Esophagus muscularis mucosa (tissue), 4 donors: ENCODE results near the gene INHBB. TPM values are rescaled to one million over a fixed set of nuclear protein-coding genes. Genes with fewer than 3 reads are reported as not detected.

ENCODE experiments used
- DNase-seq: peaks from one replicate; pipeline ENCODE4 v3.0.0-alpha.2; 2017; ENCODE audit errors: extremely low spot score
- H3K27ac ChIP-seq, 4 donors: fragments of 200-600 bp; sonication (generic); replicated peaks in 1 of 4; 1 replicate in 3 of 4; 2 replicates in 1 of 4; pipeline ENCODE4 v1.5.1; 2016 to 2019; ENCODE audit warnings: mild to moderate bottlenecking in 1 of 4
- H3K27me3 ChIP-seq, 4 donors: fragments of 200-600 bp; sonication (generic); one replicate each; pipeline versions ENCODE4 v1.5.1 to v1.6.0; 2016 to 2019
- H3K36me3 ChIP-seq, 4 donors: fragments of 200-600 bp; sonication (generic); one replicate each; pipeline ENCODE4 v1.5.1; 2016 to 2019
- H3K4me1 ChIP-seq, 4 donors: fragments of 200-600 bp; sonication (generic); one replicate each; pipeline ENCODE4 v1.5.1; 2016 to 2019
- H3K4me3 ChIP-seq, 4 donors: fragments of 200-600 bp; sonication (generic); 1 replicate in 2 of 4; 2 replicates in 2 of 4; pipeline ENCODE4 v1.5.1; 2016 to 2019; ENCODE audit warnings: mild to moderate bottlenecking in 4 of 4, moderate library complexity in 1 of 4
- H3K9me3 ChIP-seq, 4 donors: fragments of 200-600 bp; sonication (generic); 1 replicate in 3 of 4; 2 replicates in 1 of 4; pipeline ENCODE4 v1.5.1; 2016 to 2019
- CTCF ChIP-seq, 3 experiments: fragments of 200-600 bp in 2 of 3; fragments of 450-650 bp in 1 of 3; sonication (generic) in 2 of 3; IDR thresholded peaks; one replicate each; pipeline ENCODE4 v1.5.1; 2017 to 2019; ENCODE audit warnings: antibody characterized with exemption in 3 of 3, mild to moderate bottlenecking in 2 of 3, moderate library complexity in 1 of 3
- EP300 ChIP-seq: sonication (generic); formaldehyde crosslinking; IDR thresholded peaks from one replicate; pipeline ENCODE4 v1.6.1; 2017; ENCODE audit warnings: antibody characterized with exemption
- POLR2A ChIP-seq: fragments of 450-650 bp; IDR thresholded peaks from one replicate; pipeline ENCODE4 v1.6.1; 2017; ENCODE audit warnings: antibody characterized with exemption, moderate library complexity, mild to moderate bottlenecking, low read depth
- POLR2AphosphoS5 ChIP-seq, 2 donors: sonication (generic); formaldehyde crosslinking; IDR thresholded peaks; one replicate each; pipeline ENCODE4 v1.6.1; 2017; ENCODE audit warnings: antibody characterized with exemption in 2 of 2
- WGBS: methylation state at CpG from one replicate; pipeline ENCODE4 v1.1.5; 2018; 5-methylcytosine and 5-hydroxymethylcytosine counted together
- intact Hi-C: fragments of 100-400 bp; cut with DNase I; formaldehyde crosslinking; loops from one replicate; pipeline ENCODE4 v1.15.1; 2023
- total RNA-seq, 4 donors: library from RNA; depleted of rRNA; stranded (reverse); fragments of >200 nt; gene quantifications; one replicate each; pipeline versions ENCODE4 v1.1.0 to v1.2.1, GENCODE V29; 2016

Gene INHBB
- total RNA-seq, 4 donors from 2014 or later: 1.2 to 13.9 (median 7.2) TPM

GRCh38 chr2:120382541-120383144 lies 36.7 kb downstream of the INHBB start:
- 92% methylated on average over 7 of the region's 11 CpGs for WGBS

GRCh38 chr2:120383191-120383590 lies 37.3 kb downstream of the INHBB start:
- no peak for TF ChIP-seq CTCF (IDR thresholded peaks at IDR 0.05)
- no peak for TF ChIP-seq EP300
- no peak for TF ChIP-seq POLR2A
- no peak for TF ChIP-seq POLR2AphosphoS5 (IDR thresholded peaks at IDR 0.05)
- WGBS: 100% methylated on average over 7 of the region's 7 CpGs
- Histone ChIP-seq H3K27ac (no peak overlapping the region), H3K36me3 (no peaks in the 10 kb centered on the region), H3K4me3 (no peak overlapping the region), H3K9me3 (no peaks in the 10 kb centered on the region), H3K27me3 (peaks cover 0 to 10% (median 0%) of the 10 kb centered on the region in 4 donors), H3K4me1 (no peaks in the 10 kb centered on the region)
- DNase-seq: no peak
- intact Hi-C loops: no loop called here

More at GRCh38 chr2:120382541-120383144, 36.7 kb downstream of the INHBB start:
- H3K4me3 ChIP-seq: no peak overlapping the region
- no peaks in the 10 kb centered on the region for H3K36me3 ChIP-seq
- DNase-seq: no peak
- TF ChIP-seq POLR2A: no peak
- TF ChIP-seq EP300: no peak
- TF ChIP-seq POLR2AphosphoS5 (IDR thresholded peaks at IDR 0.05): no peak
- TF ChIP-seq CTCF (IDR thresholded peaks at IDR 0.05): no peak
- H3K27me3 ChIP-seq: peaks cover 0 to 15% (median 0%) of the 10 kb centered on the region in 4 donors
- intact Hi-C loops: no loop called here
- no peak overlapping the region for H3K27ac ChIP-seq
- no peaks in the 10 kb centered on the region for H3K9me3 ChIP-seq
- no peaks in the 10 kb centered on the region for H3K4me1 ChIP-seq

- no peak for DNase-seq
- Histone ChIP-seq H3K27me3 (peaks cover 0 to 10% (median 0%) of the 10 kb centered on the region in 4 donors), H3K4me3 (no peak overlapping the region), H3K27ac (no peak overlapping the region), H3K9me3 (no peaks in the 10 kb centered on the region), H3K4me1 (no peaks in the 10 kb centered on the region), H3K36me3 (no peaks in the 10 kb centered on the region)
- TF ChIP-seq POLR2AphosphoS5 (IDR thresholded peaks at IDR 0.05) (no peak), EP300 (no peak), CTCF (IDR thresholded peaks at IDR 0.05) (no peak), POLR2A (no peak)
- WGBS: no CpG with 5 or more reads among the region's 13 CpGs
- intact Hi-C loops: no loop called here
These were observed 37.9 kb downstream of the INHBB start for GRCh38 chr2:120383631-120384340.

GRCh38 chr2:120384486-120385354 lies 38.8 kb downstream of the INHBB start:
- peaks cover 0 to 14% (median 0%) of the 10 kb centered on the region in 4 donors for H3K27me3 ChIP-seq
- H3K36me3 ChIP-seq: no peaks in the 10 kb centered on the region
- no peak overlapping the region for H3K27ac ChIP-seq
- TF ChIP-seq POLR2A: no peak
- no peak for TF ChIP-seq POLR2AphosphoS5 (IDR thresholded peaks at IDR 0.05)
- no peak for TF ChIP-seq CTCF (IDR thresholded peaks at IDR 0.05)
- no peak for TF ChIP-seq EP300
- H3K4me1 ChIP-seq: no peaks in the 10 kb centered on the region
- no peaks in the 10 kb centered on the region for H3K9me3 ChIP-seq
- DNase-seq: no peak
- H3K4me3 ChIP-seq: no peak overlapping the region
- WGBS: 81% methylated on average over 4 of the region's 13 CpGs
- intact Hi-C loops: no loop called here
